ENCODE data around the gene MOSPD2. TPM values are rescaled to one million over a fixed set of nuclear protein-coding genes. Genes with fewer than 3 reads are reported as not detected.

MOSPD2 gene
- polyA plus RNA-seq, 1 donor (not counting 4 experiments of a cell fraction or from before 2014, with no cell fraction given), result 20.4 TPM

DNA sequence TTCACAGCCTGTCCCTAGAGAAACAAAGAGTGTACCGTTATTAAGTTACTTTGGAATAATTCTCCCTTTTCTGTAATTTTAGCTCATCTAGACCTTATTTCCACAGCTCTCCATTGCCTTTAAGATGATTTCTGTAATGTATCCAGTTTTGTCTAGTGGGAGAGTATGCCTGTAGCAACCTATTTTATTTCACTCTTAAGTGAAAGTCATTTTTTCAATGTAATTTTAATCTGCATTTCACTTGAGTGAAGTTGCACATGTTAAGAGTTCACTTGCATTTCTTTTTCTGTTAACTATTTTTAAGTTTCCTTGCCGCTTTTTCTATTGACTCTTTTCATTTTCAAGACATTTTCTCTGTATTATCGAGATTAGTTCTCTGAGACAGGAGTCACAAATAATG lies 46.9 kb upstream of the MOSPD2 start:
- no peaks in the 10 kb centered on the region for H3K79me2 ChIP-seq (ENCODE audit: control insufficient read depth, insufficient read depth, low read length)
- no peaks in the 10 kb centered on the region for H3K4me1 ChIP-seq (ENCODE audit: control insufficient read depth, extremely low read depth, insufficient read depth, low read length)
- H2AFZ ChIP-seq (ENCODE audit: control insufficient read depth, low read length), result no peak overlapping the region
- H3K4me3 ChIP-seq (ENCODE audit: control insufficient read depth in 2 of 3, extremely low read depth in 1 of 3, insufficient read depth in 2 of 3, low read depth in 1 of 3, low read length in 3 of 3), result no peak overlapping the region
- no peaks in the 10 kb centered on the region for H4K20me1 ChIP-seq (ENCODE audit: control insufficient read depth, extremely low read depth, insufficient read depth, low read length)
- H3K27me3 ChIP-seq (ENCODE audit: control insufficient read depth, extremely low read depth, insufficient read depth, low read length), result no peaks in the 10 kb centered on the region
- no peak overlapping the region for H3K9ac ChIP-seq (ENCODE audit: control insufficient read depth, extremely low read depth, insufficient read depth, low read length)
- no peaks in the 10 kb centered on the region for H3K36me3 ChIP-seq (ENCODE audit: control insufficient read depth in 2 of 2, extremely low read depth in 1 of 2, insufficient read depth in 2 of 2, low read length in 2 of 2)
- no peaks in the 10 kb centered on the region for H3K9me3 ChIP-seq (ENCODE audit: control insufficient read depth, low read depth, low read length)
- H3K9me1 ChIP-seq (ENCODE audit: control insufficient read depth, extremely low read depth, insufficient read depth, low read length), result no peaks in the 10 kb centered on the region
- TF ChIP-seq EZH2 (IDR thresholded peaks at IDR 0.05; ENCODE audit: low read length), result no peak
- TF ChIP-seq, protein P1, sequence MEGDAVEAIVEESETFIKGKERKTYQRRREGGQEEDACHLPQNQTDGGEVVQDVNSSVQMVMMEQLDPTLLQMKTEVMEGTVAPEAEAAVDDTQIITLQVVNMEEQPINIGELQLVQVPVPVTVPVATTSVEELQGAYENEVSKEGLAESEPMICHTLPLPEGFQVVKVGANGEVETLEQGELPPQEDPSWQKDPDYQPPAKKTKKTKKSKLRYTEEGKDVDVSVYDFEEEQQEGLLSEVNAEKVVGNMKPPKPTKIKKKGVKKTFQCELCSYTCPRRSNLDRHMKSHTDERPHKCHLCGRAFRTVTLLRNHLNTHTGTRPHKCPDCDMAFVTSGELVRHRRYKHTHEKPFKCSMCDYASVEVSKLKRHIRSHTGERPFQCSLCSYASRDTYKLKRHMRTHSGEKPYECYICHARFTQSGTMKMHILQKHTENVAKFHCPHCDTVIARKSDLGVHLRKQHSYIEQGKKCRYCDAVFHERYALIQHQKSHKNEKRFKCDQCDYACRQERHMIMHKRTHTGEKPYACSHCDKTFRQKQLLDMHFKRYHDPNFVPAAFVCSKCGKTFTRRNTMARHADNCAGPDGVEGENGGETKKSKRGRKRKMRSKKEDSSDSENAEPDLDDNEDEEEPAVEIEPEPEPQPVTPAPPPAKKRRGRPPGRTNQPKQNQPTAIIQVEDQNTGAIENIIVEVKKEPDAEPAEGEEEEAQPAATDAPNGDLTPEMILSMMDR (optimal IDR thresholded peaks at IDR 0.05 in 1 of 3, IDR thresholded peaks at IDR 0.05 in 1 of 3, conservative IDR thresholded peaks at IDR 0.05 in 1 of 3; ENCODE audit: extremely low read depth in 1 of 3, insufficient read depth in 2 of 3, low read length in 3 of 3), result no peak
- FAIRE-seq (no peak), DNase-seq (ENCODE audit: low read depth, low spot score) (no peak)
- dilution Hi-C loops (cut with MboI; ENCODE audit: extremely low pct_ligation_motif_present, low sequenced_read_pairs), result no loop called here
- no peak overlapping the region for H3K4me2 ChIP-seq (ENCODE audit: control insufficient read depth, extremely low read depth, insufficient read depth, low read depth, low read length)
- H3K27ac ChIP-seq (ENCODE audit: control insufficient read depth, insufficient read depth, low read length), result no peak overlapping the region

DNA sequence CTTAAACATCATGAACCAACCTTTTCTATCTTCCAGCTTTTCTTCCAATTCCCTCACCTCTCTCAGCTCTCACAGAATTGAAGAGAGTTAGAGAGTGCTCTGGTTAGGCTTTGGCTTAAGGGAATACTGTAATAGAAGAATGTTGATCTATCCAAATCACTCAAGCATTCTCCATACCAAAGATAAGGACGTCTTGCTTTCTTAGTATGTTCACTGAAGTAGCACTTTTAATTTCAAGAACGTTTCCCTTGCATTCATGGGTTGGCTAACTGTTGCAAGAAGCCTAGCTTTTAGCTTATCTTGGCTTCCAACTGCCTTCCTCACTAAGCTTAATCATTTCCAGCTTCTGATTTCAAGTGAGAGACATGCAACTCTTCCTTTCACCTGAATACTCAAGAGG lies 43.6 kb upstream of the MOSPD2 start:
- H3K4me1 ChIP-seq (ENCODE audit: control insufficient read depth, extremely low read depth, insufficient read depth, low read length), result no peaks in the 10 kb centered on the region
- no peak for FAIRE-seq
- dilution Hi-C loops (cut with MboI; ENCODE audit: extremely low pct_ligation_motif_present, low sequenced_read_pairs), result no loop called here
- TF ChIP-seq EZH2 (IDR thresholded peaks at IDR 0.05; ENCODE audit: low read length), result no peak
- TF ChIP-seq, protein P1 (optimal IDR thresholded peaks at IDR 0.05 in 1 of 3, IDR thresholded peaks at IDR 0.05 in 1 of 3, conservative IDR thresholded peaks at IDR 0.05 in 1 of 3; ENCODE audit: extremely low read depth in 1 of 3, insufficient read depth in 2 of 3, low read length in 3 of 3), result no peak
- H3K4me3 ChIP-seq (ENCODE audit: control insufficient read depth in 2 of 3, extremely low read depth in 1 of 3, insufficient read depth in 2 of 3, low read depth in 1 of 3, low read length in 3 of 3), result no peak overlapping the region
- H3K27ac ChIP-seq (ENCODE audit: control insufficient read depth, insufficient read depth, low read length), result no peak overlapping the region
- DNase-seq (ENCODE audit: low read depth, low spot score), result no peak
- no peaks in the 10 kb centered on the region for H3K36me3 ChIP-seq (ENCODE audit: control insufficient read depth in 2 of 2, extremely low read depth in 1 of 2, insufficient read depth in 2 of 2, low read length in 2 of 2)
- H4K20me1 ChIP-seq (ENCODE audit: control insufficient read depth, extremely low read depth, insufficient read depth, low read length), result no peaks in the 10 kb centered on the region
- H3K9ac ChIP-seq (ENCODE audit: control insufficient read depth, extremely low read depth, insufficient read depth, low read length), result no peak overlapping the region
- H2AFZ ChIP-seq (ENCODE audit: control insufficient read depth, low read length), result no peak overlapping the region
- H3K79me2 ChIP-seq (ENCODE audit: control insufficient read depth, insufficient read depth, low read length), result no peaks in the 10 kb centered on the region
- no peak overlapping the region for H3K4me2 ChIP-seq (ENCODE audit: control insufficient read depth, extremely low read depth, insufficient read depth, low read depth, low read length)
- no peaks in the 10 kb centered on the region for H3K9me1 ChIP-seq (ENCODE audit: control insufficient read depth, extremely low read depth, insufficient read depth, low read length)
- H3K9me3 ChIP-seq (ENCODE audit: control insufficient read depth, low read depth, low read length), result no peaks in the 10 kb centered on the region
- H3K27me3 ChIP-seq (ENCODE audit: control insufficient read depth, extremely low read depth, insufficient read depth, low read length), result no peaks in the 10 kb centered on the region
